MCF 10A (cell line): Measurements from ENCODE around the gene ANKRD22. TPM values are rescaled to one million over a fixed set of nuclear protein-coding genes. Genes with fewer than 3 reads are reported as not detected.
A peak's percentile ranks its signal among the peaks of the same experiment; 100 is the strongest.

Source experiments
- BruUV-seq: library from RNA; stranded (reverse); fragments of 400-500 nt; replicated peaks from 2 replicates; lab custom pipeline; 2021; lab: Mats Ljungman, UMichigan
- CTCF ChIA-PET: fragments of 300-600 bp; sonication (Branson Sonifier 250); formaldehyde crosslinking; extraction: SDS; loops from one replicate; lab custom pipeline; 2021; ENCODE audit warnings: antibody characterized with exemption, inconsistent platforms; lab: Yijun Ruan, JAX
- POLR2A ChIA-PET: fragments of 300-600, 350-650 bp; sonication (Branson Sonifier 250); formaldehyde crosslinking; extraction: SDS; loops from one replicate; lab custom pipeline; 2020; ENCODE audit warnings: antibody characterized with exemption, inconsistent platforms; lab: Yijun Ruan, JAX
- DNase-seq: peaks from one replicate; pipeline ENCODE4 v3.0.0-alpha.2; 2018; ENCODE audit not compliant: unreplicated experiment
- H3K27ac Mint-ChIP-seq: one replicate; pipeline ENCODE4 v1.8.0; 2022; ENCODE audit warnings: mild to moderate bottlenecking, low read depth, mixed read lengths; ENCODE audit not compliant: unreplicated experiment
- H3K27me3 Mint-ChIP-seq: one replicate; pipeline ENCODE4 v1.8.0; 2022; ENCODE audit warnings: mixed read lengths; ENCODE audit not compliant: insufficient read depth, unreplicated experiment
- H3K36me3 Mint-ChIP-seq: one replicate; pipeline ENCODE4 v1.8.0; 2022; ENCODE audit warnings: mild to moderate bottlenecking, moderate library complexity, mixed read lengths; ENCODE audit not compliant: insufficient read depth, unreplicated experiment
- H3K4me1 Mint-ChIP-seq: one replicate; pipeline ENCODE4 v1.8.0; 2022; ENCODE audit warnings: mixed read lengths; ENCODE audit not compliant: insufficient read depth, unreplicated experiment
- H3K4me3 Mint-ChIP-seq: one replicate; pipeline ENCODE4 v1.8.0; 2022; ENCODE audit warnings: mild to moderate bottlenecking, moderate library complexity, mixed read lengths; ENCODE audit not compliant: unreplicated experiment
- H3K9me3 Mint-ChIP-seq: one replicate; pipeline ENCODE4 v1.8.0; 2022; ENCODE audit warnings: mixed read lengths; ENCODE audit not compliant: unreplicated experiment
- CTCF ChIP-seq: fragments of 200-600 bp; IDR thresholded peaks from one replicate; pipeline ENCODE4 v1.8.0; 2022; ENCODE audit warnings: antibody characterized with exemption, mild to moderate bottlenecking; ENCODE audit not compliant: unreplicated experiment
- intact Hi-C: fragments of 100-400 bp; cut with micrococcal nuclease; formaldehyde crosslinking; loops from 2 replicates; pipeline ENCODE4 v1.14.1; 2022
- total RNA-seq: library from RNA; stranded (reverse); gene quantifications from 2 replicates; pipeline ENCODE4 v1.2.3, GENCODE V29; 2022

The ANKRD22 gene
- total RNA-seq, 1 experiment from 2014 or later, result 0.26 TPM

DNA sequence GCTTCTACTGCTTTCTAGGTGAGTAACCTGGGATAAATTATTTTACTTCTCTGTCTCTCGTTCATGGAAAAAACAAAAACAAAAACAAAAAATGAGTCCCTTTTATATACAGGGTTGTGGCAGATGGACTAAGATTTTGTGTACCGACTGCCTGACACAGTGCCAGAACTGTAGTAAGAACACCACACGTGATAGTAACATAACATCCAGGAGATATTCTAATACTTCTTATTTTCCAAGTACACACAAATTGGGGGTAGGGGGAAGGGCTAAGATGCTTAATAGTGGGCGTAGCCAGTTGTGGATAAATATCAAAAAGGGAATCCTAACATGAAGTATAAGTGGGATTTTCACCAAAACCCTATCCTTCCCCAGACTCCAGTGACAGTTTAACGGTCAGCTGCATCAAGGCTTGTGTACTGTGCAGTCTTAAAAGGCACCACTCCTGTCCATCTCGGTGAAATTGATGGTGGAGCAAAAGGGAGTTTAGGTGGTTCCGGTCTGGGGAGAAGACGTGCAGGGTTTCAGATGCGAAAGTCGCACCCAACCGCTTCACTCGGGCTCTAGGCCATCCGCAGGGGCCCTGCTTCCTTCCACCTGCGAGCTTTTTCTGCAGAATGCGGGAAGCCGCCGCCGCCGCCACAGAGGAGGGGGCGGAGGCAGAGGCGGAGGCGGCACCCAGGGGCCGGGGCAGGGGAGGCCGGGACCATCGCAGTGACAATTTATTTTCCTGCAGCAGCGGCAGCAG lies 28.1 kb upstream of the ANKRD22 start, which contains the start of gene STAMBPL1:
Gene STAMBPL1, plus strand, starts transcription at position 712 of the 748 bp plus-strand sequence. CDS start 21,464 bp downstream, outside the sequence.
- Mint-ChIP-seq H3K36me3 (no peaks in the 10 kb centered on the region), H3K9me3 (no peaks in the 10 kb centered on the region), H3K27ac (peak within 1 kb of the TSS; percentile 91), H3K27me3 (no peaks in the 10 kb centered on the region), H3K4me1 (peaks cover 29% of the 10 kb centered on the region), H3K4me3 (peak within 1 kb of the TSS; percentile 97)
- intact Hi-C loops, result loop anchor here (1.0 to 2.0 kb wide), 2 partner anchors 44 to 53 kb away; no protein-coding TSS in a partner anchor
- DNase-seq, result peak; percentile 1
- POLR2A ChIA-PET, result interaction anchor here (0.5 to 4.2 kb wide), 27 partner anchors 9 to 1164 kb away, joined by 3 to 63 read pairs (median 5); partner anchors contain the start of genes ANKRD22 and FAS
- CTCF ChIA-PET, result interaction anchor here (0.6 to 2.4 kb wide), 11 partner anchors 19 to 376 kb away, joined by 3 to 9 read pairs (median 4); no protein-coding TSS in a partner anchor
- no TSS peak for BruUV-seq
- no peak for TF ChIP-seq CTCF

- no TSS peak for BruUV-seq
- no peaks in the 10 kb centered on the region for H3K27me3 Mint-ChIP-seq
- DNase-seq, result no peak
- ChIA-PET POLR2A (interaction anchor here (0.6 to 1.3 kb wide), 2 partner anchors 26 to 56 kb away, joined by 3 read pairs; no protein-coding TSS in a partner anchor), CTCF (interaction anchor here (0.5 to 1.8 kb wide), 3 partner anchors 14 to 57 kb away, joined by 3 to 7 read pairs (median 6); no protein-coding TSS in a partner anchor)
- H3K9me3 Mint-ChIP-seq, result no peaks in the 10 kb centered on the region
- TF ChIP-seq CTCF, result no peak
- H3K27ac Mint-ChIP-seq, result no peak overlapping the region
- H3K4me1 Mint-ChIP-seq, result peaks cover 9% of the 10 kb centered on the region
- H3K36me3 Mint-ChIP-seq, result no peaks in the 10 kb centered on the region
- no peak overlapping the region for H3K4me3 Mint-ChIP-seq
- intact Hi-C loops, result no loop called here
These were observed 25.7 kb upstream of the ANKRD22 start for GRCh38 chr10:88877298-88877697.

DNA sequence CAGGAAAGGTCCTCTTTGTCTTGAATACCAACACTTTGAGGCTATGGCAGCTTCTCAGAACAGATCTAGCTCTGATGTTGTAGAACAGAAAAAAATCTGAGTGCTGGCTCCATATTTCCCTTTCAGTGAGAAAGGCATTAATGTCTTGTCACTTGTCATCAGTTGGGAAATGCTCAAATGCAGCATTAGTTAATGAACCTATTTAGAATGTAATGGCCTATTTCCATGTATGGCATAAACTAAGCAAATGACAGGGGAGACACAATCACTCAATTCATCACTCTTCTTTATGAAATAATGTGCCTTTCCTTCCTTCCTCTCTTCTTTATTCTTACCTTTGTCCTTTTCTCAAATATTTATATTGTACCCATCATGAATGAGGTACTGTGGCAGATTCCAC lies 23.4 kb upstream of the ANKRD22 start:
- CTCF ChIA-PET, result interaction anchor here (1.1 to 2.0 kb wide), 3 partner anchors 38 to 59 kb away, joined by 3 to 10 read pairs (median 4); no protein-coding TSS in a partner anchor
- Mint-ChIP-seq H3K4me3 (no peak overlapping the region), H3K9me3 (no peaks in the 10 kb centered on the region)

More for the DNA sequence above, 23.4 kb upstream of the ANKRD22 start:
- POLR2A ChIA-PET, result no interaction called here
- H3K36me3 Mint-ChIP-seq, result no peaks in the 10 kb centered on the region
- no peak overlapping the region for H3K27ac Mint-ChIP-seq
- intact Hi-C loops, result no loop called here
- H3K27me3 Mint-ChIP-seq, result no peaks in the 10 kb centered on the region
- H3K4me1 Mint-ChIP-seq, result peaks cover 6% of the 10 kb centered on the region
- no peak for TF ChIP-seq CTCF
- DNase-seq, result no peak
- no TSS peak for BruUV-seq
